HCT116 (cell line): ENCODE measurements around the gene RYR2. TPM values are rescaled to one million over a fixed set of nuclear protein-coding genes. Genes with fewer than 3 reads are reported as not detected.

Source experiments
- ATAC-seq: fragments of 200-7000 bp; cut with Tn5 transposase; 2 replicates; pipeline ENCODE4 v1.9.1; 2020; ENCODE audit warnings: mild to moderate bottlenecking, moderate library complexity
- BruUV-seq: library from RNA; stranded (reverse); fragments of 400-500 nt; replicated peaks from 2 replicates; lab custom pipeline; 2021; lab: Mats Ljungman, UMichigan
- CTCF ChIA-PET: fragments of 300-600 bp; sonication (Branson Sonifier 250); formaldehyde crosslinking; loops from one replicate; lab custom pipeline; 2021; ENCODE audit warnings: antibody characterized with exemption; lab: Charles Lee
- POLR2A ChIA-PET: fragments of 300-600, 350-600 bp; sonication (Branson Sonifier 250); formaldehyde crosslinking; loops from one replicate; lab custom pipeline; 2021; ENCODE audit warnings: antibody characterized with exemption; lab: Charles Lee
- RAD21 ChIA-PET, 2 experiments: fragments of 300-600 bp; sonication (Branson Sonifier 250); formaldehyde crosslinking; loops; one replicate each; lab custom pipeline; 2023; ENCODE audit warnings: low total read pairs in 2 of 2; ENCODE audit not compliant: uncharacterized antibody in 2 of 2, unreplicated experiment in 2 of 2, low non-redundant PET in 1 of 2; lab: Charles Lee
- DNase-seq: peaks from one replicate; pipeline ENCODE4 v3.0.0-alpha.2; 2010; ENCODE audit warnings: low read depth, low spot score
- H2AFZ ChIP-seq: fragments of 200-600 bp; shearing (Covaris generic), sonication (generic); 2 replicates; pipeline ENCODE4 v1.6.1; 2017; ENCODE audit warnings: low read depth, mixed run types, mixed read lengths, antibody characterized with exemption, low read length; ENCODE audit not compliant: poor library complexity, severe bottlenecking
- H3K27ac ChIP-seq: 2 replicates; pipeline ENCODE4 v1.5.1; 2012; ENCODE audit warnings: low read depth, low read length
- H3K27me3 ChIP-seq: fragments of 200-600 bp; sonication (generic); 2 replicates; pipeline ENCODE4 v1.6.1; 2016; ENCODE audit warnings: mixed run types, low read length, mixed read lengths; ENCODE audit not compliant: insufficient read depth
- H3K36me3 ChIP-seq, 2 experiments: fragments of 200-500 bp in 1 of 2; fragments of 200-600 bp in 1 of 2; sonication (Bioruptor generic) in 1 of 2; sonication (generic) in 1 of 2; 2 replicates each; pipeline versions ENCODE4 v1.5.1 to v1.6.1; 2014 to 2016; ENCODE audit warnings: low read length in 2 of 2, inconsistent platforms in 1 of 2, mixed read lengths in 1 of 2, mixed run types in 1 of 2; ENCODE audit not compliant: insufficient read depth in 2 of 2, control insufficient read depth in 1 of 2
- H3K4me1 ChIP-seq, 2 experiments: fragments of 200-600 bp in 1 of 2; sonication (generic) in 1 of 2; 2 replicates each; pipeline versions ENCODE4 v1.5.1 to v1.6.1; 2012 to 2017; ENCODE audit warnings: low read length in 2 of 2, inconsistent platforms in 1 of 2, mild to moderate bottlenecking in 1 of 2, mixed read lengths in 1 of 2, mixed run types in 1 of 2, moderate library complexity in 1 of 2; ENCODE audit not compliant: insufficient read depth in 2 of 2, control insufficient read depth in 1 of 2
- H3K4me2 ChIP-seq: fragments of 200-600 bp; sonication (generic); 2 replicates; pipeline ENCODE4 v1.6.1; 2017; ENCODE audit warnings: mixed run types, low read length, mixed read lengths
- H3K4me3 ChIP-seq, 2 experiments: fragments of 200-600 bp in 1 of 2; sonication (generic) in 1 of 2; replicated peaks in 1 of 2; 2 replicates each; pipeline ENCODE4 v1.5.1; 2011 to 2016; ENCODE audit warnings: low read length in 2 of 2, control low read depth in 1 of 2, low read depth in 1 of 2, mild to moderate bottlenecking in 1 of 2, mixed read lengths in 1 of 2, mixed run types in 1 of 2
- H3K79me2 ChIP-seq: fragments of 200-600 bp; sonication (generic); 2 replicates; pipeline ENCODE4 v1.6.1; 2017; ENCODE audit warnings: mild to moderate bottlenecking, mixed run types, low read length, moderate library complexity, mixed read lengths; ENCODE audit not compliant: insufficient read depth
- H3K9ac ChIP-seq: fragments of 200-600 bp; sonication (generic); 2 replicates; pipeline ENCODE4 v1.6.1; 2016; ENCODE audit warnings: low read length, mixed read lengths
- H3K9me2 ChIP-seq: fragments of 200-600 bp; sonication (generic), shearing (Covaris generic); 2 replicates; pipeline ENCODE4 v1.6.1; 2017; ENCODE audit warnings: mixed run types, mild to moderate bottlenecking, moderate library complexity; ENCODE audit not compliant: insufficient read depth
- H3K9me3 ChIP-seq, 2 experiments: fragments of 200-500 bp in 1 of 2; fragments of 200-600 bp in 1 of 2; sonication (Bioruptor generic) in 1 of 2; sonication (generic) in 1 of 2; 2 replicates each; pipeline ENCODE4 v1.6.1; 2014 to 2017; ENCODE audit warnings: low read length in 2 of 2, mixed read lengths in 2 of 2, inconsistent platforms in 1 of 2, low read depth in 1 of 2, mild to moderate bottlenecking in 1 of 2, mixed run types in 1 of 2, moderate library complexity in 1 of 2; ENCODE audit not compliant: control insufficient read depth in 1 of 2, insufficient read depth in 1 of 2
- H4K20me1 ChIP-seq: fragments of 200-600 bp; sonication (generic), shearing (Covaris generic); 2 replicates; pipeline ENCODE4 v1.6.1; 2017; ENCODE audit warnings: mixed run types, mild to moderate bottlenecking, moderate library complexity; ENCODE audit not compliant: insufficient read depth
- CBX3 ChIP-seq: IDR thresholded peaks from 2 replicates; pipeline ENCODE4 v1.6.1; 2012; ENCODE audit warnings: low read depth
- CEBPB ChIP-seq: IDR thresholded peaks from 2 replicates; pipeline ENCODE4 v1.6.1; 2012; ENCODE audit warnings: low read depth
- EGR1 ChIP-seq: IDR thresholded peaks from 2 replicates; pipeline ENCODE4 v1.6.1; 2012; ENCODE audit warnings: low read depth
- EZH2 ChIP-seq: fragments of 200-600 bp; sonication (generic); IDR thresholded peaks from 2 replicates; pipeline ENCODE4 v1.6.1; 2017; ENCODE audit warnings: antibody characterized with exemption, mixed run types
- EZH2phosphoT487 ChIP-seq: fragments of 200-600 bp; IDR thresholded peaks from 2 replicates; pipeline ENCODE4 v1.6.1; 2018; ENCODE audit warnings: antibody characterized with exemption, borderline replicate concordance
- FOSL1 ChIP-seq: IDR thresholded peaks from 2 replicates; pipeline ENCODE4 v1.6.1; 2012; ENCODE audit warnings: low read depth
- POLR2AphosphoS5 ChIP-seq: IDR thresholded peaks from 2 replicates; pipeline ENCODE4 v1.6.1; 2011; ENCODE audit warnings: mild to moderate bottlenecking, low read depth, low read length, moderate library complexity
- REST ChIP-seq: IDR thresholded peaks from 2 replicates; pipeline ENCODE4 v1.6.1; 2012; ENCODE audit warnings: low read depth
- SP1 ChIP-seq: IDR thresholded peaks from 2 replicates; pipeline ENCODE4 v1.6.1; 2012; ENCODE audit warnings: low read depth
- SRF ChIP-seq: IDR thresholded peaks from 2 replicates; pipeline ENCODE4 v1.6.1; 2012; ENCODE audit warnings: low read depth
- YY1 ChIP-seq: IDR thresholded peaks from 2 replicates; pipeline ENCODE4 v1.6.1; 2011; ENCODE audit warnings: low read length, low read depth, moderate library complexity, mild to moderate bottlenecking; ENCODE audit not compliant: insufficient replicate concordance; ENCODE audit errors: extremely low read depth
- ZFX ChIP-seq: fragments of 450-650 bp; IDR thresholded peaks from 2 replicates; pipeline ENCODE4 v1.6.1; 2017
- ZNF274 ChIP-seq: fragments of 200-500 bp; sonication (Bioruptor generic); IDR thresholded peaks from 2 replicates; pipeline ENCODE4 v1.6.1; 2014; ENCODE audit warnings: mild to moderate bottlenecking, low read depth, low read length, inconsistent platforms
- intact Hi-C: fragments of 100-400 bp; cut with micrococcal nuclease; formaldehyde crosslinking; loops from 2 replicates; pipeline ENCODE4 v1.10.0; 2022
- total RNA-seq: library from RNA; stranded (reverse); gene quantifications from one replicate; pipeline ENCODE4 v1.2.1, GENCODE V29; 2021; ENCODE audit not compliant: unreplicated experiment
- TF ChIP-seq, protein P1 (sequence below): IDR thresholded peaks from 2 replicates; pipeline ENCODE4 v1.6.1; 2012
- TF ChIP-seq, protein P2 (sequence below), 3 experiments: fragments of 200-600 bp in 1 of 3; sonication (generic) in 1 of 3; IDR thresholded peaks in 2 of 3; conservative IDR thresholded peaks in 1 of 3; 2 replicates each; pipeline ENCODE4 v1.5.1; 2012 to 2017; ENCODE audit warnings: low read depth in 2 of 3, low read length in 2 of 3, antibody characterized with exemption in 1 of 3, borderline replicate concordance in 1 of 3, control low read depth in 1 of 3, mild to moderate bottlenecking in 1 of 3, mixed read lengths in 1 of 3, mixed run types in 1 of 3, moderate library complexity in 1 of 3; ENCODE audit not compliant: insufficient read depth in 1 of 3

RYR2 gene
- total RNA-seq, 1 experiment from 2014 or later, result 0.02 TPM

DNA sequence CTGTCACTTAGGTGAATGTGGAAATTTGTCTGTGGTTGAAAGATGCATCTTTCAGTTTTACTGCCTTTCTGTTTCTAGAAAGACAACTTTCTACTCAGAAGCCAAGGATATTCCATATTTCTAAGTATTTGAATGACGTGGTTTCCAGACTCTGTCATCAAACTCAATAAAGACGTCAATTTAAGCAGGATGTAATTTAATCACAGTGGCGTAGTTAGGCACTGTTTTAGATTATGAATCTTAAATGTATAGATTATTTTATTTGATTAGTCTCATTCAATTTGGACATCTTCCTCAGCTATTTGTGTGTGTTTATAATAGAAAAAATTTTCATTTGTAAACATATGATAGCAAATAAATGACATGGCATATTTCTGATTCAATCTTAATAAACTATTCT is 298.9 kb downstream of the RYR2 start:
- ATAC-seq (no peak), DNase-seq (no peak)
- Histone ChIP-seq H3K9me2 (no peaks in the 10 kb centered on the region), H3K27ac (no peak overlapping the region), H3K9me3 (no peaks in the 10 kb centered on the region; a peak in 1 of 4 replicates), H3K4me1 (no peaks in the 10 kb centered on the region), H3K79me2 (no peaks in the 10 kb centered on the region), H3K36me3 (no peaks in the 10 kb centered on the region), H3K27me3 (no peaks in the 10 kb centered on the region), H3K4me2 (no peak overlapping the region), H4K20me1 (no peaks in the 10 kb centered on the region), H2AFZ (no peak overlapping the region), H3K9ac (no peak overlapping the region), H3K4me3 (no peak overlapping the region)
- ChIA-PET RAD21 (no interaction called here), POLR2A (no interaction called here), CTCF (no interaction called here)
- TF ChIP-seq, protein P1, sequence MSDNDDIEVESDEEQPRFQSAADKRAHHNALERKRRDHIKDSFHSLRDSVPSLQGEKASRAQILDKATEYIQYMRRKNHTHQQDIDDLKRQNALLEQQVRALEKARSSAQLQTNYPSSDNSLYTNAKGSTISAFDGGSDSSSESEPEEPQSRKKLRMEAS, result no peak
- TF ChIP-seq REST, result no peak
- no peak for TF ChIP-seq EZH2phosphoT487
- TF ChIP-seq SP1, result no peak
- no peak for TF ChIP-seq SRF
- no peak for TF ChIP-seq EZH2
- TF ChIP-seq YY1, result no peak
- TF ChIP-seq CBX3, result no peak
- TF ChIP-seq FOSL1, result no peak
- no peak for TF ChIP-seq ZNF274
- no peak for TF ChIP-seq CEBPB
- TF ChIP-seq, protein P2, sequence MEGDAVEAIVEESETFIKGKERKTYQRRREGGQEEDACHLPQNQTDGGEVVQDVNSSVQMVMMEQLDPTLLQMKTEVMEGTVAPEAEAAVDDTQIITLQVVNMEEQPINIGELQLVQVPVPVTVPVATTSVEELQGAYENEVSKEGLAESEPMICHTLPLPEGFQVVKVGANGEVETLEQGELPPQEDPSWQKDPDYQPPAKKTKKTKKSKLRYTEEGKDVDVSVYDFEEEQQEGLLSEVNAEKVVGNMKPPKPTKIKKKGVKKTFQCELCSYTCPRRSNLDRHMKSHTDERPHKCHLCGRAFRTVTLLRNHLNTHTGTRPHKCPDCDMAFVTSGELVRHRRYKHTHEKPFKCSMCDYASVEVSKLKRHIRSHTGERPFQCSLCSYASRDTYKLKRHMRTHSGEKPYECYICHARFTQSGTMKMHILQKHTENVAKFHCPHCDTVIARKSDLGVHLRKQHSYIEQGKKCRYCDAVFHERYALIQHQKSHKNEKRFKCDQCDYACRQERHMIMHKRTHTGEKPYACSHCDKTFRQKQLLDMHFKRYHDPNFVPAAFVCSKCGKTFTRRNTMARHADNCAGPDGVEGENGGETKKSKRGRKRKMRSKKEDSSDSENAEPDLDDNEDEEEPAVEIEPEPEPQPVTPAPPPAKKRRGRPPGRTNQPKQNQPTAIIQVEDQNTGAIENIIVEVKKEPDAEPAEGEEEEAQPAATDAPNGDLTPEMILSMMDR (IDR thresholded peaks at IDR 0.05 in 2 of 3, conservative IDR thresholded peaks at IDR 0.05 in 1 of 3; ENCODE audit: borderline replicate concordance in 1 of 3, insufficient read depth in 1 of 3, low read depth in 2 of 3, low read length in 2 of 3), result no peak
- no peak for TF ChIP-seq ZFX
- no peak for TF ChIP-seq EGR1
- no peak for TF ChIP-seq POLR2AphosphoS5
- intact Hi-C loops, result no loop called here
- no TSS peak for BruUV-seq
